Measurements from ENCODE around the gene CSMD2. TPM values are rescaled to one million over a fixed set of nuclear protein-coding genes. Genes with fewer than 3 reads are reported as not detected.

CSMD2 gene
- total RNA-seq, 1 experiment from 2014 or later: not detected

DNA sequence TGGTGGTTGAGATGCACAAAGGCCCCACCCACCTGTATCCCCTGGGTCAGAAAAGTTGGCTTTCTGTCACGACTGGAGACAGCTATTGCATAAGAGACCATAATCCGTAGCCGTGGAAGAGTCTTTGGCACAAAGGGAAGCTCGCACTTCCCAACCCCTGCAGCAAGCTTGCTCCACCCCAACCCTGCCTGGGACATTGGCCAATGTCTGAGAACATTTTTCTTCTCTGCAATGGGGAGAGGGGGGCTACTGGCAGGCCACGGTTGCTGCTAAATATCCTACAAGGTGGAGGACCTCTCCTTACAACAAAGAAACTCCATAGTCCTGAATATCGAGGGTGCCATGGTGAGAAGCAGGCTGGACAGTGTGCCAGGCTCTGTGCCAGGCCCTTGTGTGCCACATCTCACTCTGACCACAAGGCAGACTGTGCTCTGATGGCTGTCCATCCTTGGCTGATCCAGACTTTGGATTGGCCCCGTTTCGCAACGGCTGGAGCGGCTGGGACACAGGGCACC is 104.1 kb downstream of the CSMD2 start:
- H3K4me2 ChIP-seq: no peak overlapping the region
- H4K20me1 ChIP-seq (ENCODE audit: insufficient read depth): no peaks in the 10 kb centered on the region
- H3K36me3 ChIP-seq (ENCODE audit: low read depth): no peaks in the 10 kb centered on the region
- H3K79me2 ChIP-seq (ENCODE audit: low read depth): no peaks in the 10 kb centered on the region
- no peak for TF ChIP-seq CTCF (conservative IDR thresholded peaks at IDR 0.05)
- TF ChIP-seq EZH2 (IDR thresholded peaks at IDR 0.05; ENCODE audit: low read depth): no peak
- H3K4me3 ChIP-seq: no peak overlapping the region
- no peaks in the 10 kb centered on the region for H3K9me3 ChIP-seq (ENCODE audit: insufficient read depth, low read depth)
- H3F3A ChIP-seq (ENCODE audit: insufficient read depth, low read depth): no peaks in the 10 kb centered on the region
- no peaks in the 10 kb centered on the region for H3K9me2 ChIP-seq (ENCODE audit: insufficient read depth)
- DNase-seq: no peak
- intact Hi-C loops (cut with micrococcal nuclease; ENCODE audit: unreplicated experiment): no loop called here
- H2AFZ ChIP-seq: no peak overlapping the region
- H3K27ac ChIP-seq: no peak overlapping the region
- peaks cover 12% of the 10 kb centered on the region; the same call in 1 of the 2 replicates for H3K27me3 ChIP-seq (ENCODE audit: insufficient read depth, low read depth)
- ChIA-PET CTCF (no interaction called here), POLR2A (ENCODE audit: unreplicated experiment) (no interaction called here)
- BruUV-seq (replicated peaks): no TSS peak
- no peaks in the 10 kb centered on the region for H3K4me1 ChIP-seq (replicated peaks; ENCODE audit: insufficient read depth)

DNA sequence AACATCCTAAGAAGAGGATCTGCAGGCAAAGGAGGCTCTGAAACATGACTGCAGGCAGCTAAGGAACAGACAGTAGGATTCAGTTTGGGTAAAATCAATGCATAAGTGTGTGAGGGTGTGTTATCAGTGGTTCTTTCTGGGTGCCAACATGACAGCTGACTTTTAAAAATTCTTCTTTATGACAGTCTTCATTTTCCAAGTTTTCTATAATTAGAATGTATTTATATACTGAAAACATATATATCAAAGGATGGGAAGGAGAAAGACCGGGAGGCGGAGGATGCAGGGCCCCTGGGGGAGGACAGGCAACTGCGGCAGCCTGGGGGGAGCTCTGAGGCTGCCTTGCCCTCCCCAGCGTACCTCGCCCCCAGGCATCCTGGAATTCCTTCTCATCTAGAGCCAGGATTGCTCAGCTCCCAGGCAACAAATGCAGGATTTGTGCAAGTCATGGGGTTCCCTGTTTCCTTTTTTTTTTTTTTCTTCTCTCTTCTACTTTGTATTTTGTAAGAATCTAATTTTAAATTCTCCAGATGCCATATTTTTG is 104.8 kb downstream of the CSMD2 start:
- intact Hi-C loops (cut with micrococcal nuclease; ENCODE audit: unreplicated experiment): no loop called here
- H3F3A ChIP-seq (ENCODE audit: insufficient read depth, low read depth): no peaks in the 10 kb centered on the region
- H3K9me3 ChIP-seq (ENCODE audit: insufficient read depth, low read depth): no peaks in the 10 kb centered on the region
- ChIA-PET POLR2A (ENCODE audit: unreplicated experiment) (no interaction called here), CTCF (no interaction called here)
- no peak for DNase-seq
- no peaks in the 10 kb centered on the region for H4K20me1 ChIP-seq (ENCODE audit: insufficient read depth)
- H3K4me1 ChIP-seq (replicated peaks; ENCODE audit: insufficient read depth): no peaks in the 10 kb centered on the region
- no TSS peak for BruUV-seq (replicated peaks)
- H3K4me2 ChIP-seq: no peak overlapping the region
- H3K27me3 ChIP-seq (ENCODE audit: insufficient read depth, low read depth): peaks cover 12% of the 10 kb centered on the region; the same call in 1 of the 2 replicates
- no peaks in the 10 kb centered on the region for H3K79me2 ChIP-seq (ENCODE audit: low read depth)
- H3K4me3 ChIP-seq: no peak overlapping the region
- no peak overlapping the region for H2AFZ ChIP-seq
- no peak overlapping the region for H3K27ac ChIP-seq
- no peak for TF ChIP-seq CTCF (conservative IDR thresholded peaks at IDR 0.05)
- TF ChIP-seq EZH2 (IDR thresholded peaks at IDR 0.05; ENCODE audit: low read depth): no peak
- H3K9me2 ChIP-seq (ENCODE audit: insufficient read depth): no peaks in the 10 kb centered on the region
- no peaks in the 10 kb centered on the region for H3K36me3 ChIP-seq (ENCODE audit: low read depth)

GRCh38 chr1:34057347-34058130 is 107.5 kb downstream of the CSMD2 start:
- intact Hi-C loops (cut with micrococcal nuclease; ENCODE audit: unreplicated experiment): no loop called here
- Histone ChIP-seq H3K27ac (no peak overlapping the region), H3K9me2 (ENCODE audit: insufficient read depth) (no peaks in the 10 kb centered on the region), H3K4me2 (no peak overlapping the region), H3K4me1 (replicated peaks; ENCODE audit: insufficient read depth) (no peaks in the 10 kb centered on the region), H4K20me1 (ENCODE audit: insufficient read depth) (no peaks in the 10 kb centered on the region), H3K9me3 (ENCODE audit: insufficient read depth, low read depth) (no peaks in the 10 kb centered on the region), H3F3A (ENCODE audit: insufficient read depth, low read depth) (no peaks in the 10 kb centered on the region), H3K4me3 (no peak overlapping the region), H3K79me2 (ENCODE audit: low read depth) (no peaks in the 10 kb centered on the region), H3K27me3 (ENCODE audit: insufficient read depth, low read depth) (peaks cover 9% of the 10 kb centered on the region; the same call in 1 of the 2 replicates), H3K36me3 (ENCODE audit: low read depth) (no peaks in the 10 kb centered on the region), H2AFZ (no peak overlapping the region)
- ChIA-PET CTCF (no interaction called here), POLR2A (ENCODE audit: unreplicated experiment) (no interaction called here)
- DNase-seq: no peak
- TF ChIP-seq CTCF (conservative IDR thresholded peaks at IDR 0.05): no peak
- TF ChIP-seq EZH2 (IDR thresholded peaks at IDR 0.05; ENCODE audit: low read depth): no peak
- BruUV-seq (replicated peaks): no TSS peak

All from PC-9 (cell line).